ENCODE data around the gene COP1.
"Not testable (repeated sequence)": the region's sequence is repeated elsewhere in the genome, so short reads cannot be mapped to it uniquely, and the experiment has no call there.

COP1 gene
- total RNA-seq: 41.5 to 100 (median 79.5) reads per million in 17 experiments

DNA sequence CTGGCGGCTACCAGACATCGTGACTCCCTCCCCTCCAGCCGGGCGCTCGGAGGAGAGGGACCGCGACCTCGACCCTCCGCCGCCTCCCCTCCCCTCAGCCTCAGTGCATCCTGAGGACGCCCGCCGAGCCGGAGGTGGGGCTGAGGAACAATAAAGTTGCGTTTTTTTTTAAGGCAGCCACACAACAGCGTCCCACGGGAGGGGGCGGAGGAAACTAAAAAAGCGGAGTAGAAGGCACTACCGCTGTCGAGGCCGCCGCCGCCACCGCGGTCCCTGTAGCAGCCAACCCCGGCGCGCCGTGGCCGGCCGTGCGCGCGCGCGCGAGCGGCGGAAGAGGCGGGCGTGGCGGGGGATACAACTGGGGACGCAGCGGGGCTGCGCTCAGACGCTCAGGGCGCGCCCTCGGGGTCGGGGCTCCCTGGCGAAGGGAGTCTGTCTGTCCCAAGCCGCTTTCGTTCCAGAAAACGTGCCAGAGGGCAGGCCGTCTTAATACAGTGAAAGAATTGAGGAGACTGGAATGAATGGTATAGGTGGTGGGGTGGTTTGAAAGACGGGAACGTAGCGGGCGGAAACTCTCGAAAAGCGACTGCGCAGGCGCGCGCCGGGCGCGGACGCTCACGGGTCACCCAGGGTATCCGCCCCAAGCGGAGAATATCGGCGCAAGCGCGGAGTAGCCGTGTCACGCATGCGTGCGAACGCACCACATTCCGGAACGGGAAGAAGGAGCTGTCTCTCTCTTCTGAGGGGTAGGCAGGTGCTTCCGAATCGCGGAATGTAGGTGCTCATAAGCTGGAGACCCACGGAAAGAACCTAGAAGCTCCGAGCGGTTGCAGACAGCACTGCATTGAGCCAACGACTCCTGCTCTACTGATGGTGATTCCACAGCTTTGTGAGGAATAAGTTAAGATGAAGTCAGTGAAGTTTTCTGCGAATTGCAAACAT, at the start of gene COP1:
Gene COP1 (minus strand): TSS at position 326 of the 942 bp plus-strand sequence. CDS start 308 bp downstream, at position 18.
- peak; percentile 98 to 99 (median 98) for DNase-seq

- no peak for DNase-seq
Observed at GRCh38 chr1:176252191-176252590, 45.1 kb upstream of the COP1 start.

- no peak for DNase-seq
Observed at GRCh38 chr1:176244851-176245250, 37.8 kb upstream of the COP1 start.

DNA sequence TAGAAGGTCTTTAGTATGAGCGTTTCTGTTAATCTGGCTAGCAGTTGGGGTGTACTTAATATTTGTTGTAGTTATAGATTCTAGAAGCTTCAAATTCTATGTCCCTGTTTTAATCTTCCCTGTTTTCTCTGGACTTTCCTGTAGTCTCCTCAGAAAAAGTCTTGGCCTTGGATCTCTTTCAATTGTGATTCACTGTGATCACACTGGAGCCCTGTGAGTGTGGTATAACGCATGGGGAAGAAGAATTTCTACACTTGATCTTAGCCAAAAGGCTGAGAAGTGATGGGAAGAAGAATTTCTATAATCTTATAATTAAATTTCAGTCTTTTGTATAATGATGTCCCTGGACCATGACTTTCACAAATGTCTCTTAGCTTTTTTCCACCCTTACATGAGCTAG, 36.7 kb upstream of the COP1 start:
- no peak for DNase-seq

DNA sequence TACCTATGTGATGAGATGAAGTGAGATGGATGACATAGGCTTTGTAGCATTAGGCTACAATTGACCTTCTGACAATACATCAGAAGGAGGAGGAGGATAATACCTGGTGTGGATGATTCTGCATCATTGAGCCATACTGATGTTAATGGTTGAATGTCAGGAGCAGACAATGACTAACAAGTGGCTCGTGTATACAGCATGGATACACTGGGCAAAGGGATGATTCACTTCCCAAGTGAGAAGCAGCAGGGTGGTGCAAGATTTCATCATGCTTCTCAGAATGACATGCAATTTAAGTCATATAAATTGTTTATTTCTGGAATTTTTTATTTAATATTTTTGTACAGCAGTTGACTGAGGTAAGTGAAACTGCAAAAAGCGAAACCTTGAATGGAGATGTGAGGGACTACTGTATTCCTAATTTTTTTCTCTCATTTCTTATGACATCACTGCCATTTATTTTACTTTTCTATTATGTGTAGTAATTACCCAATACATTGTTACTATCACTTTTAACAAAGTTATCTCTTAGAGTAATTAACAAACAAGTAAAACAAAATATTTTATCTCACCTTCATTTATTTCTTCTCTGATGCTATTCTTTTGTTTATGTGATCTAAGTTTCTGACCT, 34.4 kb upstream of the COP1 start:
- DNase-seq: peak; percentile 44 to 81 (median 62)

DNA sequence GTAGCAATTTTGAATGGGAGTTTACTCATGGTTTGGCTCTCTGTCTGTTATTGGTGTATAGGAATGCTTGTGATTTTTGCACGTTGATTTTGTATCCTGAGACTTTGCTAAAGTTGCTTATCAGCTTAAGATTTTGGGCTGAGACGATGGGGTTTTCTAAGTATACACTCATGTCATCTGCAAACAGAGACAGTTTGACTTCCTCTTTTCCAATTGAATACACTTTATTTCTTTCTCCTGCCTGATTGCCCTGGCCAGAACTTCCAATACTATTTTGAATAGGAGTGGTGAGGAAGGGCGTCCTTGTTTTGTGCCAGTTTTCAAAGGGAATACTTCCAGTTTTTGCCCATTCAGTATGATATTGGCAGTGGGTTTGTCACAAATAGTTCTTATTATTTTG, 26.6 kb upstream of the COP1 start:
- not testable (repeated sequence) for DNase-seq

GRCh38 chr1:176227579-176227978, 20.5 kb upstream of the COP1 start:
- no peak for DNase-seq

- no peak for DNase-seq
Observed at GRCh38 chr1:176225911-176226310, 18.8 kb upstream of the COP1 start.

- DNase-seq: no peak
Observed at GRCh38 chr1:176225479-176225875, 18.4 kb upstream of the COP1 start.

- DNase-seq: no peak
Observed at GRCh38 chr1:176222196-176222595, 15.1 kb upstream of the COP1 start.

DNA sequence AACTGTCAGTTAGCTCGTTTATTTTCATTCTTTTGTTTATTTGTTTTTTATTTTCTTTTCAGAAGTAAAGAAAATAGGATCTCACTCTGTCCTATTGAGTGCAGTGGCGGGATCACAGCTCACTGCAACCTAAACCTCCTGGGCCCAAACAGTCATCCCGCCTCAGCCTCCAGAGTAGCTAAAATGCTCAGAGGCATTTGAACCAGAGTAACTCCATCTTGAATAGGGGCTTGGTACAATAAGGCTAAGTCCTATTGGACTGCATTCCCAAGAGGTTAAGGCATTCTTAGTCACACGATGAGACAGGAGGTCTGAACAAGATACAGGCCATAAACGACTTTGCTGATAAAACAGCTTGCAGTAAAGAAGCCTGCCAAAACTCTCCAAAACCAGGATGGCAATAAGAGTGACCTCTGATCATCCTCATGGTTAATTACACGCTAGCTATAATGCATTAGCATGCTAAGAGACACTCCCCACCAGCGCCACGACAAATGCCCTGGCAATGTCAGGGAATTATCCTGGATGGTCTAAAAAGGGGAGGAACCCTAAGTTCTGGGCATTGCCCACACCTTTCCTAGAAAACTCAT, 13.1 kb upstream of the COP1 start:
- no peak for DNase-seq

- DNase-seq: no peak
Observed at GRCh38 chr1:176217461-176218099, 10.5 kb upstream of the COP1 start.

DNA sequence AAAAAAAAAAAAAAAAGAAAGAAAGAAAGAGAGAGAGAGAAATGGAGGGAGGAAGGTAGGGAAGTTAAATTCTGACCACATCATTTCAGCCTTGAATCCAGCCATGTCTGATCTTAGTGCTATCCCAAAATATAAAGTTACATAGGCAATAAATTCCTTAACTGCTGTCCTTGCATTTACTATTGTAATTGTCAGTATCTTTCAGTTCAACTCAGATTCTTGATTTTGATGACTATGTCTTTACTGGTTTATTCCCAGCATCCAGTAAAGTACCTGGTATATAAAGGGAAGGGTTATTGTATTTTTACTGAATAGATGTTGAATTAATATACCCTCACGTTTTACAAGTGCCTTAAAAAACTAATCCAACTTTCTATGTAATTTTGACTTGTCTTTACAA, 8.9 kb upstream of the COP1 start:
- DNase-seq: no peak

DNA sequence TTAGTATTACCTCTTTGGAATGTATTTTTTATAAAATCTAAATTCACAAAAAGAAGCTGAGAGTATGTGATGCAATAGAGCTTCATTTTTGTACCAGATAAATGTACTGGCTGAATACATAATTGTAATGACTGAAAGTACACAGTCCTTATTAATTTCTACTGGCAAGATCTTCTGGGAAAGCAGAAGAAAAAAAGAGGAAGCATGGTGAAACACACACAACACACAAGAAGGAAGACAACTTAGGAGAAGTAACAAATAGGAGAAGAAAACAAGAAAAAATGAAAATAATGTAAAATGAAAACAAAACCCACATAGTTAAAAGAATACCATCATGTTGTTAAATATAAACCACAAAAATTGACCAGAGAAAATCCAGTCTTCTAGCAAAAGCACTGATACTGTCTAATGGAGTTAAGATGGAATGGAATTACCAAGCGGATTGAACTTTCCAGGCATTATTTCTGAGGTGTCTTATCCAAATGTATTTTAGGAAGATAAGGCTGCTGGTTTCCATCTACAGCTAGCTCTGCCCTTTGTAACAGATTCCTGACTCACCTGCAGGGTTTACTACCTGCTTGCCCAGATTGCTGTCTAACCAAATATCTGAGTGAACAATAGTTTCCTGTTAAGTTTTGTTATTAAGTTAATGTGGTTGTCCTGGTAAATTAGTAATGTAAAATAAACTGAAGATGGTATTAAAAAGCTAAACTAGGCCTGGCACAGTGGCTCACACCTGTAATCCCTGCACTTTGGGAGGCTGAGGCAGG, 4.5 kb upstream of the COP1 start:
- peak; percentile 27 to 80 (median 58) for DNase-seq

DNA sequence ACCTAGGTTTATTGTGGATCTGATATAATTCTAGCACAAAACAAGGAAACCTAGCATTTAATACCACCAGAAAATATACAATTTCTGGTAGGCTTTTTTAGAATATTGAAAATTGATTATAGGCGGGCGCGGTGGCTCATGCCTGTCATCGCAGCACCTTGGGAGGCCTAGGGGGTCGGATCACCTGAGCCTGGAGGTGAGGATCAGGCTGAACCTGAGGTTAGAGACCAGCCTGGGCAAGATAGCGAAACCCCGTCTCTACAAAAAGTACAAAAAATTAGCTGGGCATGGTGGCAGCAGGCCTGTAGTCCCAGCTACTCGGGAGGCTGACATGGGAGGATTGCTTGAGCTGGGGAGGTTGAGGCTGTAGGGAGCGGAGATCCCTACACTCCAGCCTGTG, 948 bp upstream of the COP1 start:
- no peak for DNase-seq

DNA sequence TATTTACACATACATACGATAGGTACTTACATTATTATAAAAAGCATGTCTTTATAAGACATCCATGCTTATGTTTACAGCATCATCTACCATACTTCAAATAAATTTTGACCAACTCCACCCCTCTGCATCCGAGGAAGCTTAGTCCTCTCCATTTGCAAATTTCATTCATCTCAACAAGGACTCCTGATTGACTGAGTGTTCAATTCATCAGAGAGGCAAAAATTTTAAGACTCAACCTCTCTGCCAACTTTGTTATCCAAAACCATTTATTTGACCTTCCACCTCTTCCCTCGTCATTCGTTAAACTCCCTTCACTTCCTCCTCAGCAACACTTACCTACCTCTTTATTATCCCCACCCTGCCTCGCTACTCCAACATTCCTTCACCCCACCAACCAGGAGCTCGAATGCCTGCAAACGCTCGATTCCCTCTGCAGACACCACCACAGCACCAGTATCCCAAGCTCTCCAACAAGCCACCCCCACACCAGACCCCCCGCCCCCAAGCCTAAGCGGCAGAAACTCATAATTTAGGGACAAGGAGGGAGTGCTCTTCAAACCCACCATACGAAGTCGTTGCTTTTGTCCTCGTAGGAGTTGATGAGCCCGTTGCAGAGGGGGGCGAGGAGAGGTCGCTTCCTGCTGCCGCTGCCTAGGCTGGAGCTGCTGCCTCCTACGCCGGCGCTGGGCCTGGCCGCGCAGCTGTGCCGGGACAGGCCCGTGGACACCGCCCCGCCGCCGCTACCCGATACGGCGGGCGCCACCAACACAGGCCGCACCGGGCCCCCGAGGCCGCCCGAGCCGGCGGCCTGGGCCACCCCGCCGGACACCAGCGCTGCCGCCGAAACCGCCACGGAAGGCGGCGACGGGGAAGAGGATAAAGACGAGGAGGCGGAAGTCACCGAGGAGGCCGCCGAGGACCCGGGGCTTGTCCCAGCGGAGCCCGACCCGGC, 803 bp downstream of the COP1 start:
- DNase-seq: peak; percentile 52 to 79 (median 68)

GRCh38 chr1:176205332-176205914, 1.7 kb downstream of the COP1 start:
- DNase-seq: peak; percentile 29 to 73 (median 52)

DNA sequence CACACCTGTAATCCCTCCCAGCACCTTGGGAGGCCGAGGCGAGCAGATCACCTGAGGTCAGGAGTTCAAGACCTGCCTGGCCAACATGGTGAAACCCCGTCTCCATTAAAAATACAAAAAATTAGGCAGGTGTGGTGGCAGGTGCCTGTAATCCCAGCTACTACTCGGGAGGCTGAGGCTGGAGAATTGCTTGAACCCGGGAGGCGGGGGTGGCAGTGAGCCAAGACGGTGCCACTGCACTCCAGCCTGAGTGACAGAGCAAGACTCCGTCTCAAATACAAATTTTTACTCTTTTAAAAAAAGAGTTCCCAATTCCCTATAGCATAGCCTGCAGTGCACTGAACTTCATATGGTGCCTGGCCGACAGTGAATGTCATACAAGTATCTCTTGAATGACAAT, 2.4 kb downstream of the COP1 start:
- DNase-seq: peak in 1 of 4 experiments; percentile 4

DNA sequence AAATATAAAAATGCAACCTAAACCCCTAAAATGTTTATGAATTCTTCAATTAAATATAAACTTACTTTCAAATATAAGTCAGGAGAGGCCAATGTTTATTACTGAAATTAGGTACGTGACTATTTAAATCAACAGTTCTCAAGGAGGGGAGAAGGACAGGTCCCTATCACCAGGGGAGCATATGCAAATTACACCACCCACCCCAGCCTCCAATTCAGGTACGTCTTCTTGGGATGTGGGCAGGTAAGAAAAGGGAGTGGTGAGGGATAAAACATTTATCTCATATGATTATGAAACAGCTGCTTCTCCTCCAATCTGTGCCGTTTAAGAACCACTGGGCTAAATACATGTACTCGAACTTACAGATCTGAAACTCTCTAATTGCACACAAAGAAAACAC, 3.4 kb downstream of the COP1 start:
- no peak for DNase-seq

DNA sequence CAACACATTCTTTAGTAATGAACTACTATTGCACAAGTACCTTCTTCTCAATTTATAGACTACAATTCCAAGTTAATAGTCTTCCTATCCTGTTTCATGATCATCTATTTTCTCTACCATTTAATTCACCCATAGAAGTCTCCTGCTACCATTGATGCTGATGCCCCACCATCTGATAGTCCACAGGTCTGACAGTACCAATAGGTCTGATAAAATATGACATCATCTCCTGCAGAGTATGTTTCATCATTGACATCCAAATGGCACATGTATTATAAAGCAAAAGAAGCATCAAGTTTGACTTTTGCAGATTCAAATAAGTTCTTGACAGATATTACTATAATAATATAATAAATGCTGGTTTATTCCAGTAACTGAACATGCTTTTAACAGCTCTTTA, 5.5 kb downstream of the COP1 start:
- DNase-seq: no peak

DNA sequence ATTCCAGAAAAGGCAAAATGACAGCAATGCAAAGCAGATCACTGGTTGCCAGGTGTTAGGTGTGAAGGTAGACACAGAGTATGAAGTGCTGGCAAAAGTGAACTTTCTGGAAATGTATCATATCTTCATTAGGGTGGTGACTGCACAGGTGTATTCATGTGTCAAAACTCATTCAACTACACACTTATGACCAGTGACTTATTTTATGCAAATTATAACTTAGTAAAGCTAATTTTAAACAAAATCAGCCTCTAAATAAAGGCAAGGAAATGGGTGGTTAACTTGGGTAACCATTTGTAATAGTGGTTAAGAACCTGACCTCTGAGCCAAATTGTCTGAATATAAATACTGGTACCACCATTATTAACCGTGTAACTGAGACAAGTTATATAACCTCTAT, 7.4 kb downstream of the COP1 start:
- no peak for DNase-seq

Measured in suppressor macrophage (primary cell).